Neutrophil (primary cell): ENCODE results near the gene ERGIC1.
A peak's percentile ranks its signal among the peaks of the same experiment; 100 is the strongest.

Experiments used
- H3K27ac ChIP-seq: fragments of 200-600 bp; sonication (generic); 2 replicates; pipeline ENCODE4 v1.5.1; 2016; ENCODE audit warnings: mild to moderate bottlenecking, moderate library complexity
- H3K27me3 ChIP-seq: fragments of 200-600 bp; sonication (generic); 2 replicates; pipeline ENCODE4 v1.6.0; 2016; ENCODE audit warnings: mild to moderate bottlenecking
- H3K36me3 ChIP-seq: fragments of 200-600 bp; sonication (generic); 2 replicates; pipeline ENCODE4 v1.5.1; 2017
- H3K4me1 ChIP-seq, 2 experiments: fragments of 200-600 bp in 1 of 2; sonication (generic) in 1 of 2; 1 replicate in 1 of 2; 2 replicates in 1 of 2; pipeline versions ENCODE4 v1.5.1 to v1.6.1; 2013 to 2016; ENCODE audit warnings: low read depth in 1 of 2, low read length in 1 of 2, mild to moderate bottlenecking in 1 of 2, moderate library complexity in 1 of 2; ENCODE audit not compliant: control insufficient read depth in 1 of 2, insufficient read depth in 1 of 2
- H3K4me3 ChIP-seq, 2 experiments: fragments of 200-600 bp in 1 of 2; sonication (generic) in 1 of 2; 1 replicate in 1 of 2; 2 replicates in 1 of 2; pipeline ENCODE4 v1.5.1; 2013 to 2016; ENCODE audit warnings: low read depth in 1 of 2, low read length in 1 of 2, mild to moderate bottlenecking in 1 of 2, moderate library complexity in 1 of 2
- H3K9me3 ChIP-seq: fragments of 200-600 bp; sonication (generic); 2 replicates; pipeline ENCODE4 v1.5.1; 2016
- CTCF ChIP-seq: fragments of 200-600 bp; sonication (generic); IDR thresholded peaks from 2 replicates; pipeline ENCODE4 v1.5.1; 2016; ENCODE audit warnings: antibody characterized with exemption

The ERGIC1 gene

GRCh38 chr5:172858511-172858989 is 24.5 kb downstream of the ERGIC1 start:
- TF ChIP-seq CTCF, result no peak
- peaks cover 2 to 3% of the 10 kb centered on the region in 2 experiments for H3K4me1 ChIP-seq
- no peaks in the 10 kb centered on the region for H3K9me3 ChIP-seq
- H3K4me3 ChIP-seq, result no peak overlapping the region
- no peaks in the 10 kb centered on the region for H3K36me3 ChIP-seq
- no peak overlapping the region for H3K27ac ChIP-seq
- no peaks in the 10 kb centered on the region for H3K27me3 ChIP-seq

- Histone ChIP-seq H3K4me1 (no peaks in the 10 kb centered on the region), H3K9me3 (no peaks in the 10 kb centered on the region), H3K27me3 (no peaks in the 10 kb centered on the region), H3K27ac (no peak overlapping the region), H3K36me3 (no peaks in the 10 kb centered on the region), H3K4me3 (no peak overlapping the region)
- no peak for TF ChIP-seq CTCF
Measured at GRCh38 chr5:172858990-172859811, 25.1 kb downstream of the ERGIC1 start.

GRCh38 chr5:172859966-172860365 is 25.9 kb downstream of the ERGIC1 start:
- H3K4me3 ChIP-seq, result no peak overlapping the region
- no peak overlapping the region for H3K27ac ChIP-seq
- no peaks in the 10 kb centered on the region for H3K27me3 ChIP-seq
- no peaks in the 10 kb centered on the region for H3K36me3 ChIP-seq
- no peaks in the 10 kb centered on the region for H3K4me1 ChIP-seq
- TF ChIP-seq CTCF, result no peak
- H3K9me3 ChIP-seq, result no peaks in the 10 kb centered on the region

- Histone ChIP-seq H3K4me3 (no peak overlapping the region), H3K27me3 (no peaks in the 10 kb centered on the region), H3K36me3 (no peaks in the 10 kb centered on the region), H3K4me1 (no peaks in the 10 kb centered on the region), H3K9me3 (no peaks in the 10 kb centered on the region), H3K27ac (peak overlapping the region; percentile 43)
- TF ChIP-seq CTCF, result no peak
Measured at GRCh38 chr5:172860520-172861443, 26.7 kb downstream of the ERGIC1 start.

GRCh38 chr5:172861461-172861860 is 27.4 kb downstream of the ERGIC1 start:
- H3K4me3 ChIP-seq, result no peak overlapping the region
- peak overlapping the region; percentile 43 for H3K27ac ChIP-seq
- H3K9me3 ChIP-seq, result no peaks in the 10 kb centered on the region
- H3K4me1 ChIP-seq, result no peaks in the 10 kb centered on the region
- TF ChIP-seq CTCF, result no peak
- H3K27me3 ChIP-seq, result no peaks in the 10 kb centered on the region
- no peaks in the 10 kb centered on the region for H3K36me3 ChIP-seq
